GM18498 (cell line): Measurements from ENCODE around the gene TMEM63C.

Source experiments
- ATAC-seq: cut with Tn5 transposase; IDR thresholded peaks from one replicate; pipeline ENCODE4 v1.9.1; 2021; ENCODE audit warnings: mild to moderate bottlenecking, moderate library complexity; ENCODE audit not compliant: unreplicated experiment

Gene TMEM63C

DNA sequence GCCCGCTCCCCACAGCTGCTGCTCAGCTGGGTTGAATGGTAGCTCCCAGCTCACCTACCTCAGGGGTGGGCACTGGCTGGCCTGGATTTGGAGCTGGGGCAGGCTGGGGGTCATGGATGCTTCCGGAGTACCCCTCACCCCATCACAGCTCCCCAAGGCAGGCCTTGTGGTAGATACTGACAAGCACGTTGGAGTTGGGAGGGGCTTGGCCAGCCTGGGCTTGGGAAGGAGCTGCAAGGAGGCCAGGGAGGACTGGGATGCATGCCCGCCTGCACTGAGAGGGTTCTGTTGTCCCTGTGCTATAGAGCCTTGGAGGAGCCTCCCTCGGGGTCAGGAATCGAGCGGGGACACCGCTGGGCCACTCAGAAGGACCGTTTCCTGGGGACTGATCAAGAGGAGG is 14.2 kb downstream of the TMEM63C start:
- no peak for ATAC-seq

GRCh38 chr14:77197988-77198387 is 16.4 kb downstream of the TMEM63C start:
- ATAC-seq: no peak

GRCh38 chr14:77198561-77198960 is 17.0 kb downstream of the TMEM63C start:
- no peak for ATAC-seq

GRCh38 chr14:77199590-77199989 is 18.0 kb downstream of the TMEM63C start:
- no peak for ATAC-seq

GRCh38 chr14:77200406-77200985 is 18.9 kb downstream of the TMEM63C start:
- ATAC-seq: no peak

DNA sequence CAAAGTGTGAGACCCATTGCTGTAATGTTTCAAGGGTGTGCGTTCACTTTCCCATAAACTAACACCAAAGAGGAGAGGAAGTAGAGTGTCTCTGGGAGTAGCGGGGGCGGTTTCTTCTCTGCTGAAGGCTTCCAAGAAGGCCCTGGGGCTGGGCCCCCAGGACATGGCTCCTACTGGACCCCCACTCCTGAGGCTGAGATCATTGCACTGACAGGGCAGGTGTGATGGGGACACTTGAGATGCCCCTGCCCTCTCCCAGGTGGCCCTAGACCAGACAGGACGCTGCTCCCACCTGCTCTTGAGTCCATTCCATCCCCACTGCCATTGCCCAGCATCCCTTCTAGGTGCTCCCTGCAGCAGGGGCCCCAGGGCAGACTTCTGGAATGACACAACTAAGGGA is 20.1 kb downstream of the TMEM63C start:
- ATAC-seq: no peak

- no peak for ATAC-seq
Observed at GRCh38 chr14:77203611-77204458, 22.2 kb downstream of the TMEM63C start.

GRCh38 chr14:77204459-77204771 is 22.8 kb downstream of the TMEM63C start:
- no peak for ATAC-seq

DNA sequence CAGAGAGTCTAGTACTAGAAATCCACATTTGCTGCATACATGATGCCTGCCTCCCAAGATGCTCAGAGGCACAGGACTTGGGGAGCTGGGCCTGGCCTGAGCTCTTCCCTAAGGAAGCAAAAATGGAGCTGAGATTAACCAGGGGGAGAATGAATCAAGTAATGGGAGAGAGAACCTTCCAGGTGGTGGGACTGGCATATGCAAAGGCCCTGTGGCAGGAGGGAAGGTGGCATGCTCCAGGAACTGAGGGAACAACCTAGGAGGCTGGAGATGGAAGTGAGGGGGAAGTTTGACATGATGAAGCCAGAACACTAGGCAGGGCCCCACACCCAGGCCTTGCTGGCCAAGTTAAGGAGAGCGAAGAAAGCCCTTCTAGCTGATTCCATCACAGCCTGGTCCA is 23.3 kb downstream of the TMEM63C start:
- ATAC-seq: no peak

- ATAC-seq: no peak
Observed at GRCh38 chr14:77205566-77205965, 24.0 kb downstream of the TMEM63C start.

DNA sequence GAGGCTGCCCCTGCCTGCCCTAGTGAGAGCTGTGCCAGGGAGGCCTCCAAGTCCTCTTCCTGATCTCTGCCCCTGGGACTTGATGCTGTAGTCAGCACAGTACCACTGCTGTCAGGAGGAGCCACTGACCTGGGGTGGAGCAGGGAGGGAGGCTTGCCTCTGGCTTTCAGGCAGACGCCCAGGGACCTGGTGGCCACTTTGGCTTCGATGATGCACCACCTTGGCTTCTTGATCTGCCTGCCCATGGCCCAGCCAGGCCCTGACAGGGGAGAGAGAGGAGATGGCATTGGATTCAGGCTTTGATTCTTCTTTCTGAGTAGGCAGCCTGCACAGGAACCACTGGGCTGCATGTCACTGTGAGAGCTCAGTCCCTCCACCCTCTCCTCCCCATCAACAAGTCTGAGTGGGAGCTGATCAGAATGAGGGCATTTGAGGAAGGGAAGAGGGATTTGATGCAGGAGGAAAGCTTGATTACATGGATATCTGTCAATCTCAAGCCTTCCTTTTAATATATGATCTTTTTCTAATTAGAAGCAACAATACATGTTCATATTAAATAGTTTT is 24.7 kb downstream of the TMEM63C start:
- ATAC-seq: no peak

DNA sequence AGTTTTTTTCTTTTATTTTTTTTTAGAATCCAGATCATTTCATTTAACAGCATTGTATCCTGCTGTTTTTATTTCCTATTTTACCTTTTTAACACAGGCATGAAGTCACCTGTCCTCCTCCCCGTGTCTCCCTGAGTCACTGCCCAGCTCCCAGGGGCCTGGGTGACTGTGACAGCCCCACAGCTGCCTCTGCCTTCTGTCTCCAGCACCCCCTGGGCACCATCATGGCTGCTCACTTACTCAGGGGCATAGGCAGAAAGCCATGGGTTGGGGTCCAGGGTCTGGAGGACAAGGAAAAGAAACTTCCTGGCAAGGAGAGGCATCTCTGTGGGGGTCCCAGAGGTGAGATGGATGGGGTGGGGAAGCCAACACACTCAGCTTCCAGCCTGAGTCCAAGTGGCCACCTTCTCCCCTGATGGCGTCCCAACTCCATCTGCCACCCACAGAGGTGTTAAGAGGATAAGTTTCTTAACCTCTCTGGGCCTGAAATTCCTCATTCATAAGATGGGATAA is 25.3 kb downstream of the TMEM63C start:
- ATAC-seq: no peak

DNA sequence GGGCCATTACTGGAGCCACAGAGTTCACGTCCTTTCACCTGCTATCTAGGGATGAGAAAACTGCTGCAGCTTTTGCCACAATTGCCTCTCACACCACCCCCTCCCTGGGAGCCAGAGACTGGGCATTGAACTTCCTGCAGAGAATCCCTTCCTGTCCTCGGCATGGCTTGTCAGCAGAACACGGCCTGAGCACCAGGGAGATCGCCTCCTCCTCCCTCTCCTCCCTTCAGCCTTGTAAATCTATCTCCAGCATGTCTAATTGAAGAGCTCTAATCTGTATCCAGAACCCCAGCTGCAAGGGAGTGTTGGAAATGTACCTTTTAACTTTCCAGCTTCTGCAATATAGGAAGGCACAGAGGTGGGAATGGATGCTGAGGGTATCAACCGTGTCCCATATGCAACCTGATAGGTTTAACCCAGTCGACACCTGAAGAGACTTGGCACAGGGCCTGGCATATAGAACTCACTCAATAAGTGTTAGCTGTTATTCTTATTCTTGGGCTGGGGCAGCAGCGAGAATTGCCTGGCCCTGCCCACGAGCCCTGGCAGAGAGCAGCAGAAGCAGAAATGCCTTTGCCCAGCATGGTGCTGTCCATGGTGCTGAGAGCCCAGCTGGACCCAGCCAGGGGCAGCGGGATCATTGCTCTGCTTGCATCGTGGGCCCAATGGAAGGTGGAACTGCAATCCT is 26.8 kb downstream of the TMEM63C start:
- ATAC-seq: no peak

DNA sequence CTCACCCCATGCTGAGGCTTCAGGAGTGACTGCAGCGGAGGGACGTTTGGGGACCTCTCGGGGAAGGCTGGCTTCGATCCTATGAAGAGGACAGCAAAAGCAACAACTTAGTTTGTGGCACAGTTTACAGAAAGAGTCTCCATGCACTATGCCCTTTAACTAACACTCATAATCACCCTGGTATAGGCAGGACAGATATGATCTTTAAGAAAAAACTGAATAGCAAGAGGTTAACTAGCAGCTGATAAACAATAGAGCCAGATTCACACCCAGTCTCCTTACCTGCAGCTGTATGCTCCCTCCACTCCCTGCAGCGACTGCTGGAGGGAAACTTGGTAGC is 27.4 kb downstream of the TMEM63C start:
- ATAC-seq: no peak

- no peak for ATAC-seq
Observed at GRCh38 chr14:77212097-77212870, 30.7 kb downstream of the TMEM63C start.

- ATAC-seq: peak; percentile 74
Observed at GRCh38 chr14:77212943-77213678, 31.5 kb downstream of the TMEM63C start.

DNA sequence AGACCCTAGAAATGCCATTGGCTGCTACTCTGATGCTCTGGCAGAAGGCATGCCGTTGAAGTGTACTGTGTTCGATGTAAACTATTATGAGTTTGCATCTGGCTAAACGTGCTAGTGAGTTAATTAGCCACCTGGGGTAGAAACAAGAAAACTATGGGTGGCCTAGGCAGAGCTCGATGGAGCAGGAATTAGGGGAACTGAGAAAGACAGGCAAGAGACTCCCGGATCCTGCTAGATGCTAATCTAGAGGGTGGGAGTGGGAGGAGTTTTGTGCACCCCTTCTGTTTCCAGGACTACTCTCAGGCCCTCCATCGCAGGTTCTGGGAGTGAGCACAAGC is 32.0 kb downstream of the TMEM63C start:
- ATAC-seq: no peak

GRCh38 chr14:77214216-77214615 is 32.6 kb downstream of the TMEM63C start:
- ATAC-seq: no peak

- ATAC-seq: no peak
Observed at GRCh38 chr14:77217551-77217950, 36.0 kb downstream of the TMEM63C start.

DNA sequence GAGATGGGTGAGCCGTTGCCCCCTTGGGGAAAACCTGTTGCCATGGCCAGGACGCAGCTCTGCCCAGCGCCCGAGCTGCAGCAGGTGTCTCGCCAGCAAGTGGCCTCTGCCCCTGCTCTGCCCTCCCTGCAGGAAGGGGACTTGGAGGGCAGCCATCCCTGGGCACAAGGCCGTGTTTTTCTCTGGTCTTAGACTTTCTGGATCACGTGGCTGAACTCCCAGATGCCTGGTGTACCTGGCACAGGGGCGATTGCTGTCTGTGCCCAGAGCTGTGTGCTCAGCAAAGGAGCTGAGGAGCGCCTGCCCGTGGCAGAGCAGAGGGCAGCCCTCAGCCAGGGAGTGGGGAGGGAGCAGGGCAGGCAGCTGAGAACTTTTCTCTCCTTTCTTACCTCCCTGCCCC is 38.0 kb downstream of the TMEM63C start:
- ATAC-seq: no peak
